GM18511 (cell line): ENCODE measurements around the gene NTF4.
A peak's percentile ranks its signal among the peaks of the same experiment; 100 is the strongest.

Experiments used
- ATAC-seq: cut with Tn5 transposase; IDR thresholded peaks from one replicate; pipeline ENCODE4 v1.9.1; 2021; ENCODE audit warnings: mild to moderate bottlenecking, moderate library complexity; ENCODE audit not compliant: unreplicated experiment

NTF4 gene, protein sequence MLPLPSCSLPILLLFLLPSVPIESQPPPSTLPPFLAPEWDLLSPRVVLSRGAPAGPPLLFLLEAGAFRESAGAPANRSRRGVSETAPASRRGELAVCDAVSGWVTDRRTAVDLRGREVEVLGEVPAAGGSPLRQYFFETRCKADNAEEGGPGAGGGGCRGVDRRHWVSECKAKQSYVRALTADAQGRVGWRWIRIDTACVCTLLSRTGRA

DNA sequence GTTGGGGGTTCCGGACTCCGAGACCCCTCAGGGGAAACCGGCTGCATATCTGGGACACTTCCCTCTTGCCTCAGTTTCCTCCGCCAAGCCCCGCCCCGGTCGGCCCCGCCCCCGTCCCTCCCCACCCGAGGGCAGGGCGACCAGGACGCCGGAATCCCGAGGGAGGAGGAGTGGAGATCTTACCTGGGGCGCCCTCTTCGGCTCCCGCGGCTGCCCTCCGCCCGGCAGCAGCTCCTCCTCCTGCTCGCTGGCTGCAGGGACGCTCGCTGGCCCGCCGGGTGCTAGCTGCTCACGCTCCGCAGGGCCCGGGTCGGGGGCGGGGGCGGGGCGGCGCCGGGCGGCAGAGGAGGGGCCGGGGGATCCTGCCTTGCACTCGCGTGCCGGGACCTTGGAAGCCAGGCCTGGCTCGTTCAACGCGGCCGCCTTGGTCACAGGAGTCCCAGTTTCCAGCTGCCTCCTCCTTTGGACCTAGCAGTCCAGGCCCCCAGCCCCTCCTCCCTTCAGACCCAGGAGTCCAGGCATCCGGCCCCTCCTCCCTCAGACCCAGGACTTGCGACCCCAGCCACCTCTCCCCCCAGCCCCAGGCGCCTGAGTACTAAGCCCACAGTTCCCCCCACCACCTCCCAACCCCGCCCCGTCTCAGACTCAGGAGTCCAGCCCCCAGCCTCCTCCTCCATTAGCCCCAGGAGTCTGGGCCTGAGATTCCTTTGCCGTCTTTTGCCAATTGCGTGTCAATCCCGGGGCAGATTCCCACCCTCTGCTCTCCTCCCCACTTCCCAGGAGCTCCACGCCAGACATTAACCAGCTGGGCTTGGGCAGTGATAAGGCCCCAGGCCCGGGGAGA, at the start of gene NTF4:
Gene NTF4, minus strand, starts transcription at position 51 of the 844 bp plus-strand sequence. CDS start 2,821 bp downstream, outside the sequence.
- ATAC-seq = no peak

GRCh38 chr19:49113762-49114629, 49.4 kb upstream of the NTF4 start, which contains the start of gene LIN7B:
TSS of gene LIN7B (plus strand) at chr19:49114370. CDS start at chr19:49114405, 35 bp downstream.
- ATAC-seq = peak; percentile 63

DNA sequence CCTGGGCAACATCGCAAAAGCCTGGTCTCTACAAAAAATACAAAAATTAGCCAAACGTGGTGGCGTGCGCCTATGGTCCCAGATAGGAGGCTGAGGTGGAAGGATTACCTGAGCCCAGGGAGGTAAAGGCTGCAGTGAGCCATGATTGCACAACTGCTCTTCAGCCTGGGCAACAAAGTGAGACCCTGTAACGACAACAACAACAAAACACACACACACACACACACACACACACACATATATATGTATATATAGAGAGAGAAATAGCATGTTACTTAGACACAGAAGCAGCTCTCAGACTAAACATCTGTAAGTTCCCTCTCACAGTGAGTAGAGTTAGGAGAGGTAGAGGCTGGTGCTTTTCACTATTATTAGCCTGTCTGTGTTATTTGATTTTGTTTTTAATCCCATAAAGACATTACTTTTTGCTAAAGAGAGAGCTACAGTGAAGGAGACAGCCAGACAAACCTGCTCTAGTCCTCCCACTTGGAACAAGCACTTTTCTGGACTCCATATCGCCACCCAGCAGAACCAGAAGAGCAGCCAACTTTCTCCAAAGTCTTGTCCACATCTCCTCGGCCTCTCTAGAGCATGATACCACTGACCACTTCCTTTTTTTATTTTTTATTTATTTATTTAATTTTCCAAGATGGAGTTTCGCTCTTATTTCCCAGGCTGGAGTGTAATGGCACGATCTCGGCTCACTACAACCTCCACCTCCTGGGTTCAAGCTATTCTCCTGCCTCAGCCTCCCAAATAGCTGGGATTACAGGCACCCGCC, 46.8 kb upstream of the NTF4 start:
- ATAC-seq = no peak

DNA sequence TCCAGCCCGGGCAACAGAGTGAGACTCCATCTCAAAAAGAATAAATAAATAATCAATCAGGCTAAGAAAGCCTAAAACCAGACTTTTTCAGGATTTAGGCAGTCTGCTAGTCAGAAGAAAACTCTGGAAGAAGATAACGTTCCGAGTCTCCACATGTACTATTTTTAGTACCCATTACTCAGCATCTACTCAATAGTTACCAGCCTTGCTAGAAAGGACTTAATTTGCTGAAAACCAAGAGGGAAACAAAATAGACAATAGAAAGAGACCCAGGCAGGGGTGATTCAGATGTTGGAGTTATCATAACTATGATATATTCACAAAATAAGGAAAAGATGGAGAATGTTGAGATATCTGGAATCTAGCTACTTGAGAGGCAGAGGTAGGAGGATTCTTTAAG, 45.9 kb upstream of the NTF4 start:
- ATAC-seq = no peak

DNA sequence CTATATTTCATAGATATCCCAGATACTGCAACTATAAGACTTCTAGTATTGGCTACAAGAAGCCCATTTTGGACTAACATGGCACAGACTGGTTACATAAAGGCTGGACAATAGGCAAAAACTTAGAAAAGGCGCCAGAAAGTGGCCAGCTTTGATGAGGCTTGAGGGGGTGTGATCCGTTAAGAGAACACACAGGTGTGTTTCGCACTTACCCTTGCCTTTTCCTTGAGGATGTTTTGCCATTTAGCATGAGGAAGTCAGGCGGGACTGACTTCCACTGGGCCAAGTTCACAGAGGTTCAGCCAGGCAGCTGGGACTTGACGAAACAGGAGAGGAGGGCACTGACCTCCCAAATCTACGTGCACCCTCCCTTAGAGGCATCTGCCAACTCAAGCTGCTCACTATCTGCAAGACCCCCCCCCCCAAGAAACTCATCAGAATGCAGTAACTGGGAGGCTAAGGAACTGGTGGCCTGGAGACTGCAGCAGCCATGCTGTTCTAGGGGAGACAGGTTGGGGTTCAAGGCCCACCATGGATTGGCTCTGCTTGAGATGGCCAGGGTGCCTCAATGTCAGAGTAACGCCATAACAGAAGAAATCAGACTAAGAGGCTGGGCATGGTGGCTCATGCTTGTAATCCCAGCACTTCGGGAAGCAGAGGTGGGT, 45.1 kb upstream of the NTF4 start:
- no peak for ATAC-seq

GRCh38 chr19:49109051-49109450, 44.4 kb upstream of the NTF4 start:
- no peak for ATAC-seq

DNA sequence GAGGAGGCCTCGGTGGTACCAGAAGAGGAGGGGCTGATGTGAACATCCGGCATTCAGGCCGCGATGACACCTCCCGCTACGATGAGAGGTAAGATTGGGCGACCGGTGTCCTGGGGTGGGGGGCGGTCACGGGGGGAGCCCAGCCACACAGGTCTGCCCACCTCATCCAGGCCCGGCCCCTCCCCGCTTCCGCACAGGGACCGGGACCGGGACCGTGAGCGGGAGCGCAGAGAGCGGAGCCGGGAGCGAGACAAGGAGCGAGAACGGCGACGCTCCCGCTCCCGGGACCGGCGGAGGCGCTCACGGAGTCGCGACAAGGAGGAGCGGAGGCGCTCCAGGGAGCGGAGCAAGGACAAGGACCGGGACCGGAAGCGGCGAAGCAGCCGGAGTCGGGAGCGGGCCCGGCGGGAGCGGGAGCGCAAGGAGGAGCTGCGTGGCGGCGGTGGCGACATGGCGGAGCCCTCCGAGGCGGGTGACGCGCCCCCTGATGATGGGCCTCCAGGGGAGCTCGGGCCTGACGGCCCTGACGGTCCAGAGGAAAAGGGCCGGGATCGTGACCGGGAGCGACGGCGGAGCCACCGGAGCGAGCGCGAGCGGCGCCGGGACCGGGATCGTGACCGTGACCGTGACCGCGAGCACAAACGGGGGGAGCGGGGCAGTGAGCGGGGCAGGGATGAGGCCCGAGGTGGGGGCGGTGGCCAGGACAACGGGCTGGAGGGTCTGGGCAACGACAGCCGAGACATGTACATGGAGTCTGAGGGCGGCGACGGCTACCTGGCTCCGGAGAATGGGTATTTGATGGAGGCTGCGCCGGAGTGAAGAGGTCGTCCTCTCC, 43.2 kb upstream of the NTF4 start:
- ATAC-seq = no peak

GRCh38 chr19:49106648-49107135, 42.1 kb upstream of the NTF4 start:
- no peak for ATAC-seq

DNA sequence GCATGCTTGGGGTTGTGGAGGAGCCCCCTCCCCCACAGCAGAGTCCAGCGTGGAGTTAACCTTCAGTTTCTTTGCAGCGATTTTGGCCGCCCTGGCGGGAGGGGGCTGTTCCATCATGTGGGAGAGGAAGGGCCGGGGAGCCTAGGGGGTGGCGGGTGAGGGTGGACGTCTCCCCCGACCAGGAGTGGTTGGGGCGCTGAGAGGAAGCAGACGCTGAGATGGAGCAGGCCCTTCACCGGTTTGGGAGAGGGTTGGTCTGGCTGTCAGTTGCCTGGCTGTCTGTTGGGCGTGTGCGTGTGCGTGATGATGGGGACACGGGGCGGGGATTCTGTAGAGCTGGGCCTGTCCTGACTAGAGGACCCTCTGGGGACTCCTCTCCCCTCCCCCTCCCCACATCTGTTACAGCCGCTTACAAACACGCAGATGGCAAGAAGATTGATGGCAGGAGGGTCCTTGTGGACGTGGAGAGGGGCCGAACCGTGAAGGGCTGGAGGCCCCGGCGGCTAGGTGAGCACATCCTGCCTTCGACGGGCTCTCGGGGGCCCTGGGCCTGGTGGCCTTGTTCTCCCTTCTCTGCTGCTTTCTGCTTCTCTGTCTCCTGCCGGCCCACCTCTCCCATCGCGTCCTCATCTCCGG, 39.7 kb upstream of the NTF4 start:
- no peak for ATAC-seq

- no peak for ATAC-seq
Measured at GRCh38 chr19:49103331-49104085, 38.9 kb upstream of the NTF4 start.

DNA sequence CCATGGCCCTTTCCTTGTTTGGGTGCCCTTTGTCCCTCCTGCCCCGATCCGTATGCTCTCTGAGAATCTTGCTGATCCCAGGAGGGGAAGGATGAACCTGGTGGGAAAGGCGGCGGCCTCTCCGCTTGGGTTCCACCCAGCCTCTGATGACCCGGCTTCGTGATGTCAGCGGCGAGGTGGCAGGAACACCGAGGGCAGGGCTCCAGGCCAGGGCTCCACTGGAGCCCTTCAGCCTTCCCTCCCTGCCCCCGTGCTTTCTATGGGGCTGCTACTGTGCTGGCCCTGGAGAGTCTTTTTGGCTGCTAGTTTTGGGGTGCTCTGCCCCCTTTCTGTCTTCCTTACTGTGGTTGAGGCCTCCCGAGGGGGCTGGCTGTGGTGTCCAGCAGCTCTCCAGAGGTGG, 37.7 kb upstream of the NTF4 start:
- ATAC-seq = no peak

DNA sequence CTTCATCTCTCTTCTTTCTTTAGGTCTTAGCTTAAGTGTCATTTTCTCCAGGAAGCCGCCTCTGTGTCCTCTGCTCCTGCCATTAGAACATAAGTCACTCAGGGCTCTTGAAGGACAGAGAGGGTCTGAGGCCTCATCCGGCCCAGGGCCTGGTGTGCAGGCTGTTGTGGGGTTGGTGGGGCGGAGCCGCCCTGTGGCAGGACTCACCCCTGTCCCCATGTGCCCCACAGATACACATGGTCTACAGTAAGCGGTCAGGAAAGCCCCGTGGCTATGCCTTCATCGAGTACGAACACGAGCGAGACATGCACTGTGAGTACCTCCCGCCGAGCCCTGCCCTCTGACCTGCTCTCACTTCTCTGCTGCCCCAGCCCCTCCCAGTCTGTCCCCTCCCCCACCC, 36.5 kb upstream of the NTF4 start:
- ATAC-seq = no peak

DNA sequence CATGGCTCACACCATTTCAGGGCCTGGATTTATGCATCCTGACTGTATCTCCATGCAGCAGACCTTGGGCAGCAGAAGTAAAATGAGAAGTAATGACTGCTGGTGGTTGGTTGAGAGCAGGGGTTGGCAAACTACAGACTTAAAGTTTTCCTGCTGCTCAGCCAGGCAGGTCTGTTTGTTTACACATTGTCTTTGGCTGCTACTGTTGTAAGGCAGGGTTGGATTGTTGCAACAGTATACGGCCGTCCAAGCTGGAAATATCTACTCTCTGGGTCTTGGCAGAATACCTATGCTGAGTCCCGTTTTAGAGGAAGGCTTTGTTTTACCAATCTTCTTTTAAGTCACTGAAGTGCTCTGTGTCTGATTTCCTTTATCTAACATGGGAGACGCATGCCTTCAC, 34.2 kb upstream of the NTF4 start:
- ATAC-seq = no peak

DNA sequence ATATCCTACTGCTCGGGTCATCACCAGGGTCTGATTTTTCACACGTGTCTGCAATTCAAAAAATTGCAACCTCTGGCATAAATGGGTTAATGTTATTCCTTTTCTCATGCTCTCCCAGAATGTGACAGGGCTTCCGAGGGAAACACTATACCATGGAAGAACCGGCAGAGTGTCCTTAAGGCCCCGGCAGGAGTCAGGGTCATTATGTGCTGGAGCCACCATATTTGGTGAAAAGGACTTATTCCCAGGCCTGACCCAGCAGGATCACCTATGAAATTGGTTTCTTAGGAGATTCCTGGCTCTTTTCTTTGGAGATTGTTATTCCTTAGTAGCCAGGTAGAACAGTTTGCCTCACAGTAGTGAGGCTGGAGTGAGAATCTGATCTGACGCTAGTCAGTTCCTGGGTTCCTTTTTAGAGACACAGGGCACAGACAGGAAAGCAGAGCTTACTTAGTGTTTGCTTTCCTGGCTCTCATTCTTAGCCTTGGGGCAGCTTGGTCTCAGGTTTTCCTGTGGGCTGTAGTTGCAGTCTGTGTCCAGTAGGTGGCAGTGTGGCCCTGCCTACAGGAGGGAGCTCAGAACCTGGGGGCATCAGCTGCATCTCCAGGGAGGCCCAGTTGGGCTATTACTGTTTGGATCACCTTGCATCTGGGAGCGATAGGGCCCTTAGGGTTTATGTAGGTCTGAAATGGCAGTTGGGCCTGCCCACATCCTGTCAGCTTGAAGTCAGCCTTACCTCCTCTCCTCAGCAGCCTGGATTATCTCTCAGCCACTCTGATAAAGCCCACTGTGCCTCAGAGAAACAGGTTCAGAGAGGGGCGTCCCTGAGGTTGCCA, 33.1 kb upstream of the NTF4 start:
- ATAC-seq = no peak

DNA sequence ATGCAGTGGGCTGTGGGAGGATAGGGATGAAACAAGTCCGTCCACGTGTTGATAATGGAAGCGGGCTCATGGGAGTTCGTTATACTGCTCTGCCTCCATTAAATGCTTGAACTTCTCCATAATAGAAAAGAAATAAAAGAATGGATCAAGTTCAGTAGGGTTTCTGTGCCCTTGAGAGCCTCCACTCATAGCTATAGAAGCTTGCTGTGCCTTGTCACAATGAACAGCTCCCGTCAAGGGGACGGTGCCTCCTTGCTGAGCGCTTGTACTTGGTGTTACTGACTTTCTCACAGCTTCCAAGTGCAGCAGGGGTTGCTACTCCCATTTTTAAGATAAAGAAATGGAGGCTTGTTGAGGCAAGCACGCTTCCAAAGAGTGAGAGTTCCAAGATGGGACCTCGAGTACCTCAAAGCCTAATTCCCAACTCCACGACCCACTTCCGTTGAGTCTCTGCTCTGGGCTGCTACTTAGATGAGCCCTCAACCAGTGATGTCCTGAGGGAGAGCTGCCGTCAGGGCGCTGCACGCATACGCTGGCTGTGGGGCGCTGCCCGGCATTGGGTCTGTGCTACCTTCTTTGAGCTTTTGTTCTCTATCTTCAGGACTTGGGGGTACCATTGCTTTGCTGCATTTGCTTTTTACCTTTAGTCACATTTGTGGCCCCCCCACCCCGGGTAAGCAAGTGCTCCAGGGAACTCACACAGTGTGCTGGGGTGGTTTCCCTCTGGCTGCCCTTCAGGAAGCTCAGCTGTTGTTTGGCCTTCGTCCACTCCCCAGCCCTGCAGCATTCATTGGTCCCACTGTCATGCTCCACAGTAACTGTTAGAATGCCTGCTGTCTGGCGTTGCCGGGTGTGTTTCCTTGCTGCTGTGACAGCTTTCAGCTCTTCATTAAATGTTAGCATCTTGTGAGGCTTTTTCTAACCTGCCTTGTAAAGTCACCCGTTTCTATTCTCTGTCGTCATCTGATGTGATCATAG, 30.2 kb upstream of the NTF4 start:
- no peak for ATAC-seq

GRCh38 chr19:49092686-49093085, 28.1 kb upstream of the NTF4 start:
- ATAC-seq = no peak
